ENCODE measurements around the gene PPM1H.
A peak's percentile ranks its signal among the peaks of the same experiment; 100 is the strongest.
"Not testable (repeated sequence)": the region's sequence is repeated elsewhere in the genome, so short reads cannot be mapped to it uniquely, and the experiment has no call there.

The PPM1H gene

GRCh38 chr12:62761658-62762057, 173.3 kb downstream of the PPM1H start:
- no peak for DNase-seq

- DNase-seq: peak in 1 of 2 experiments; percentile 24
Observed at GRCh38 chr12:62760779-62761178, 174.2 kb downstream of the PPM1H start.

GRCh38 chr12:62760341-62760740, 174.6 kb downstream of the PPM1H start:
- DNase-seq: not testable (repeated sequence)

DNA sequence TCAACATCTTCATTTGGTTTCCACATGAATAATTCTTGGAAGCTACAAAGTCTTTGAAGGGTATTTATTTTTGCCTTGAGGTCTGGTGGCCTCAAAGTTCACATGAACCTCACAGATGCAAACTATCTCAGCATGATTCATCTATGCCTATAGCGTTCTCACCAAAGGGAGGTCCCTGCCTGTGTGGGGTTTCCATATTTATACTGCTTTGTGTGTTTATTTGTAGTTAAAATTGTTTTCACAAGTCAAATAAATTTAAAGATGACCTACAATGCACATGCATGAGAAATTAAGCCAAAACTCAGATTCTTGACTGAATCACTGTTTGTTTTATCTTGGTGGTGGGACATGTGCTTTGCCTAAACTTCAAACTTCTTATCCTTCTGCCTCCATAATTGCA, 176.7 kb downstream of the PPM1H start:
- DNase-seq: no peak

DNA sequence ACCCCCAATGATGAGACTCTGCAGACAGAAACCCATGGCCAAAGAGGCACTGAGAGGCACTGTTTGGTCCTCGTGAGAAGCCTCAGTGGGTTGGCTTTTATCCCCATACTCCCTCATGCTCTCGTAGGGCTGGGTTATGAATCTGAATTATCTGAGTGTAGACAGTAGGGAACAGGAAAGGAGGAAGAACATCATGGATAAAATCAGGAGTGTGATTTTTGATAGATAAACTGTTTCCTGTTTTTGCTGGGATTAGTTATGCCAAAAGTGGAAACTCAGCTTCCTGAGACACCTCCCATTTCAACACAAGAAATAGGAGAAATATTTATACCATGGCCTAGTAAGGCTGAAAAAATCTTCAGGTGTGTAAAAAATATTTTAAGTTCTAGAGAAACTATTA, 177.9 kb downstream of the PPM1H start:
- no peak for DNase-seq

GRCh38 chr12:62754706-62755105, 180.2 kb downstream of the PPM1H start:
- no peak for DNase-seq

GRCh38 chr12:62751810-62752155, 183.2 kb downstream of the PPM1H start:
- DNase-seq: no peak

DNA sequence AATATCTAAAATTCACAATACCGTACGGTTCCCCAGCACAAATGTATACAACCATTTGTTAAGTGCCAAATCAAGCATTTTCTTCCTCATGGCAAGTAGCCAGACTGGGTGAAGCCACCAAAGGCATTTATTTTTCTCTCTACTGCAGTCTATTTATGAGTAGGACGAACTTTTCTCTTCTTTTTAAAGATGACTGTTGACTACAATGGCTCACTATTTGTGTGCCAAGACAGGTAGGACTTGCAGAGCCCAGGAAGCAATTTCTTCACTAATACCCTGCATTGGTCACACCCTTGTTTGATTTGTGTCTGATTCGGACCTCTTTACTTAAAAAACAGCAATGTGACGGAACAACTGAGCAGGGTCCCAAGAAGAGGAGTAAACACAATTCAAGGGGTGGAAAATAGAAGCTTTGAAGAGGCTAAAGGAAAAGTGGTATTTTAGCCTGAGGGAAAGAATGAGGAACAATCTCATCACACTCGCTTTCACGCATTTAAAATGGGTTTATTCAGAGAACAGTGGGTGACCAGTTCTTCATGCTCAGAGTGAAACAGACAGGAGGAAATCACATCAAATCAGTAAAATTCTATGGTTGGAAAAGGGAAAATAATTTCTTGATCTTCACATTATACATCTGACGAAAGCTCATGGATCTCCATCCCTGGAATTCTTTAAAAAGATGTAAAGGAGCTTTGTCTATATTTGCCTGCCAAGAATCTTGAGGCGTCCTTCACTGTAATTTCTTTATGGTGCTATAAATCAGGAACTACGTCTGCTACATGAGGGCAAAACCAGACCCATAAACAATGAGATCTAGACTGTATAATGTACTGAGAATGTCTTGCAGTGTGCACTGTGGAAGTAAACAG, 183.8 kb downstream of the PPM1H start:
- DNase-seq: no peak

- no peak for DNase-seq
Observed at GRCh38 chr12:62749586-62749985, 185.4 kb downstream of the PPM1H start.

- no peak for DNase-seq
Observed at GRCh38 chr12:62748941-62749468, 185.9 kb downstream of the PPM1H start.

DNA sequence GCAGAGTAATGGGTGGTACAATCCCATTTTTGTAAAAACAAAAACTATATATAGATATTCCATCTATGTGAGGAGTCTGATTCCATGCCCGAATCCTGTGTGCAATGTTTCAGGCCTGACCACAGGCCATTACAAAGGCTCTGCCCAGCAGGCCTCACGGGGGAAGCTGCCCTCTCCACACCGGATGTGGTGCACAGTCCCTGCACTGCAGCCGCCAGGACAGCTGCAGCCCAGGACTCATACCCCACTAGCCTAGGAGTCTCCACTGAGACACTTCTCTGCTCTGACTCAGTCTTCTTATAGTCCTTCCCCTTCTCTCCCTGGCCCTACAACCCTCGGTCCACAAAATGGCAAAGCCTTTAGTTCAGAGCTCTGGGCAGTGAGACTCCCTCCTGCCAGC, 190.4 kb downstream of the PPM1H start:
- DNase-seq: no peak

- DNase-seq: no peak
Observed at GRCh38 chr12:62739266-62740015, 195.5 kb downstream of the PPM1H start.

- no peak for DNase-seq
Observed at GRCh38 chr12:62738616-62739015, 196.3 kb downstream of the PPM1H start.

GRCh38 chr12:62738105-62738504, 196.8 kb downstream of the PPM1H start:
- no peak for DNase-seq

GRCh38 chr12:62737615-62738014, 197.3 kb downstream of the PPM1H start:
- DNase-seq: no peak

GRCh38 chr12:62737188-62737587, 197.8 kb downstream of the PPM1H start:
- no peak for DNase-seq

DNA sequence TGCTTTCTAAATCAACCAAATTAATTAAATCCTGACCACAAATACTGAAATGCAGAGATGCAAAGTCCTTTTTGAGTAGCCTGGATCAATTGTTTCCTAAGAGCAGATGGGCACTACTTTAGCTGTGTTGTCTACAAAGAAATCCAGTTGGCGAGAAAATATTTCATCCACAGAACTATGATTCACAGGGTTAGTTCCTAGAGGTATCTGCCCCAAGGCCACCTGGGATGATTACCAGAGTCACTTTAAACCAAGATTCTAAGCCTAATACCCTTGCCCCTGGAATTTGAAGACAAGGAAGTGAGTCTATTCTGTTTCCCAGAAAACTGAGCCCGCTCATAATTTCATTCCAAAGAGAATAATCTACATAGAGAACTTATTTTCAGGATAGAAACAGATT, 198.4 kb downstream of the PPM1H start:
- no peak for DNase-seq

GRCh38 chr12:62732861-62733427, 202.0 kb downstream of the PPM1H start:
- no peak for DNase-seq

DNA sequence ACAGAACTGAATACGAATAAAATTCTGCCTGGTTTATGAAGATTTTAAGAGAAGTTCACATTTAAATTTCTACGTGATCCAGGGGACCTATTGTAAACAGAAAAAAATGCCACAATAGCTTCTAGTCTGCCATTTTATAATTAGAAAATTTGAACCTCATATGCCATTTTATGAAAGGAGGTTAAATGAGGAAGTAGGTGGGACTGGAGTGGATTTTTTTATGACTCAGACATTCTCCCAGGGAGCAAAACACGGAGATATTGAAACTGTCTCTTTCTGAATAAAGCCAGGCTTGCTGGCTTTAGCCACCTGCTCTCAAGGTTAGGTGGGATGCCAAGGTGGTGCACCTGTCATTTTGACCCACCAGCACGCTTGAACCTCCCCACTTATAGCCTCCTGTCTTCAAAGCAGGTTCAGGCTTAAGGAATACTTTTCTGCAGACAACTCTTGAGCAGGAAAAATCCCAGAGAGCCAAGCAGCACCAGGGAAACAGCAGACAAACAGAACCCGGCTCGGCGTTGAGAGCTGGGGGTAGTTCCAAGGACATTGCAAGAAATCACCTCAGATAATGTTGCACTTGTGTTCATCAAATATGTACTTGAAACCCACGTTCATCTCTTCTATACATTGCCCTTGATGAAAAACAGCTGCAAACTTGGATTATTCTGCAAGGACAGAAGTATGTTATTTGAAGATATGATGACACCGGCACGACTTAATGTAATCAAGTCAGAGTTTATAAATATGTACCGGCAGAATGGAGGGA, 203.7 kb downstream of the PPM1H start:
- no peak for DNase-seq

GRCh38 chr12:62730649-62731048, 204.3 kb downstream of the PPM1H start:
- no peak for DNase-seq

DNA sequence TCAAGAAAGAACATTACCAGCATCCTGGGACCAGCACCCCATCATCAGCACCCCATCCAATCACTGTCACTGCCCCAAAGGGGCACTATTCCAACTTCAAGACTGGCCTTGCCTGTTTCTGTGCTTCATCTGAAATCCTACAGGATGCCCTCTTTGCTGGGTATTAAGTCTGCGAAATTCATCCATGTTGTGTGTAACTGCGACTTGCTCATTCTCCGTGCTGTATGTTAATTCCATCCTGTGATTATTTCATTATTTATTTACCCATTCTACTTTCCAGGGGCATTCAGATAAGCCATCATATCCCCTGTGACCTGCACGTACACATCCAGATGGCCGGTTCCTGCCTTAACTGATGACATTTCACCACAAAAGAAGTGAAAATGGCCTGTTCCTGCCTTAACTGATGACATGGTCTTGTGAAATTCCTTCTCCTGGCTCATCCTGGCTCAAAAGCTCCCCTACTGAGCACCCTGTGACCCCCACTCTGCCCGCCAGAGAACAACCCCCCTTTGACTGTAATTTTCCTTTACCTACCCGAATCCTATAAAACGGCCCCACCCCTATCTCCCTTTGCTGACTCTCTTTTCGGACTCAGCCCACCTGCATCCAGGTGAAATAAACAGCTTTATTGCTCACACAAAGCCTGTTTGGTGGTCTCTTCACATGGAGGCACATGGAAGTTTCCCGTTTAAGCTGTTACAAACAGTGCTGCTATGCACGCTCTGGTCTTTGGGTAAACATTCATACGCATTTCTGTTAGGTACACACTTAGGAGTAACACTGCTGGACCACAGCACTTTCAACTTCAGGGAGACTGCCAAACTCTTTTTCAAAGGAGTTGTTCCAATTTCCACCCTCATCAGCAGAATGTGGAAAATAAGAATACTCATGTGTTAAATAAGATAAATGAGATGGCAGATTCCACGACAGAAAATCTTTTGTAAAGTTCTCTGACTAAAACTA, 205.1 kb downstream of the PPM1H start:
- not testable (repeated sequence) for DNase-seq

- no peak for DNase-seq
Observed at GRCh38 chr12:62728741-62729140, 206.2 kb downstream of the PPM1H start.
